GM18870 (cell line): ENCODE data around the gene UPK1B.
"Not testable (repeated sequence)": the region's sequence is repeated elsewhere in the genome, so short reads cannot be mapped to it uniquely, and the experiment has no call there.

Source experiments
- ATAC-seq: cut with Tn5 transposase; IDR thresholded peaks from one replicate; pipeline ENCODE4 v1.9.1; 2021; ENCODE audit warnings: moderate library complexity; ENCODE audit not compliant: unreplicated experiment

UPK1B gene

GRCh38 chr3:119221779-119222320 is 48.5 kb downstream of the UPK1B start:
- ATAC-seq: no peak

- no peak for ATAC-seq
Measured at GRCh38 chr3:119222391-119222790, 49.0 kb downstream of the UPK1B start.

DNA sequence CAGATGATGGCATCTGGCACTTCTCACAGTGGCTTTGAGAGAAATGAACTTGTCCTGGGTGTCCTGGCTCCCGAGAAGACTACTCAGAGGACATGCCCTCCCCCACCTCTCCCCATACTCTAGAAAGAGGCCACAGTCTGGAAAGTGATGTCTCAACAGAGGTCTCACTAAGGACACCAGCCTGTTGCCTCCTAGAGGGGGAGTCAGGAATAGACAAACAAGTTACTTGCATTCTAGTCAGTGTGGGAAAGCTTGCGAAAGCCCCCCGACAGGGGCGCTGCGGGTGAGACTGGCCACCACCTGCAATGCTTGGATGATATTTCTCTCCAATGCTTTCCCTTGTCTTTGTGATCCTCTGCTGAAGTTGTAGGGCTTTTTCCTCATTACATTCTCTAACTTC is 50.1 kb downstream of the UPK1B start:
- ATAC-seq: no peak

DNA sequence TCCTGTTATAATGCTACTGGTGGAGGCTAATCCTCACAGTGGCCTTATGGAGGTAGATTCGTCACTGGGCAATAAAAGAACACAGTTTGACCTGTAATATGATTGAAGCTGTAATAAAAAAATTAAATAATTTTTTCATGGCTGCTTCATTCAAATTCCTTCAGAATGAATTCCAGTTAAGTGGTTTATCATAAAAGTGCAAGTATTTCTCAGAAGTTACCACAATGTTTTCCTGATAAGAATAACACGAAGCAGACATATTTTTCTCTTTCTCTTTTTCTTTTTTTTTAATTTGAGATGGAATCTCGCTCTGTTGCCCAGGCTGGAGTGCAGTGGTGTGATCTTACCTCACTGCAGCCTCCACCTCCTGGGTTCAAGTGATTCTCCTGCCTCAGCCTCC is 51.7 kb downstream of the UPK1B start:
- no peak for ATAC-seq

- no peak for ATAC-seq
Measured at GRCh38 chr3:119227070-119227850, 53.9 kb downstream of the UPK1B start.

DNA sequence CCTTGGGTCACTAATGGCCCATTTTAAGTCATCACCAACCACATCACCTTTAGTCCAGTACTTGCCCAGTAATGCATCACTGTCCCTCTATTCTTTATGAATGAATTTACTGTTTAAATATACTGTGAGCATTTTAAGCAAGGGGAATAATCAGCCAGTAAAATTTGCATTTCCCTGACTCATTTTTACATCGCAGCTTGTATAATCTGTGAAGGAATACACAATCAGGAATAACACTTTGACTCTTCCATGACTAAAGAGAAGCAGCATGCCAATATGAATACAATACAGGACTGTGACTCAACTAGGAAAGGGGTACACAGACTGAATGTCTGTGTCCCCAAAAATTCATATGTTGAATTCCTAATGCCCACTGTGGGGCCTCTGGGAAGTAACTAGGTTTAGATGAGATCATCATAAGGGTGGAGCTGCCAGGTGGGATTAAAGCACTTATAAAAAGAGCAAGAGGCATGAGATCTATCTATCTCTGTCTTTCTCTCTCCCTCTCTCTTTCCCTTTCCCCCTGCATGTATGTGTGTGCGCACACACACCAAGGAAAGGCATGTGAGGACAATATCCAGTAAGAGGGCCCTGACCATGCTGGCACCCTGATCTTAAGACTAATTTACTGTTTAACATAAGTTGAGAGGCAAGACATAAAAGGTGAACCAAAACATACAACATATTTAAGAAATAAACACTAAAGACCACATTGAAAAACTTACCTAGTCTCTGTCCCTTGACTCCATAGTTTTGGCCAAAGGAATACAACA is 55.2 kb downstream of the UPK1B start:
- no peak for ATAC-seq

GRCh38 chr3:119229190-119229589 is 55.8 kb downstream of the UPK1B start:
- no peak for ATAC-seq

GRCh38 chr3:119230071-119230470 is 56.7 kb downstream of the UPK1B start:
- no peak for ATAC-seq

- ATAC-seq: no peak
Measured at GRCh38 chr3:119230745-119231144, 57.3 kb downstream of the UPK1B start.

- ATAC-seq: no peak
Measured at GRCh38 chr3:119234610-119235009, 61.2 kb downstream of the UPK1B start.

DNA sequence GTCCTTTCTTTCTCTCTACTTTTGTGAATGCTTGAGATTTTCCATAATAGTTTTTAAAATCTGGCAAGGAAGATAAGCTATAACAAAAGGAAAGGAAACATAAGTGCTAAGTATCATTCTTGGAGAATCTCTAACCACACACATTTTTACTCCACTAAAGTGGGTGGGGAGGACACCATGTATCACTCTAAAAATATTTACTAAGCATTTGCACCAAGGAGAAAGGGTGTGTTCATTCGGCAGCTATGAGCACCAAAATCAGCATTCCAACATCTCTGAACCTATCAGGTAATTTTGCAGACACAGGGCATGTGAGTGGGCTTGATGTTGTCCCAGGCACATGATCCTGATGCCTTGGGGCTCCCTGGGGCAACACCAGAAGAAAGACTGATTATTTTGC is 61.8 kb downstream of the UPK1B start:
- ATAC-seq: no peak

DNA sequence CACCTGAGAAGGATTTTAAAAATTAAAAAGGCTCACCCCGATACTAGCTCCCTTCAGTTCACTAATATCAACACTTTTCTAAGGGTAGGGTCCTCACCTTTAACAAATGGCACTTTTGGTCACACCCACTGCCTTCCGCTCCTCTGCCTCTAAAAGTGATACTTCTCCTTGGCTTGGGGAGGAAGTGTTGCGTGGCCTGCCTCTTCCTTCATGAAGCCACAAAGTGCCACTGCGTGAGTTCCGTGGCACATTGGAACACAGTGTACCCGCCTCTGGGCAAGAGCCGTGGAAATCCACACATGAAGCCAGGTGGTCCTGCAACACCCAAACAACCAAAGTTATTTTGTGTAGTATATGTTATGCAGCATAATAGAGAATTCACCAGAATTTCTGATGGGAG is 63.4 kb downstream of the UPK1B start:
- ATAC-seq: no peak

- ATAC-seq: no peak
Measured at GRCh38 chr3:119237299-119237698, 63.9 kb downstream of the UPK1B start.

GRCh38 chr3:119238363-119238762 is 65.0 kb downstream of the UPK1B start:
- ATAC-seq: no peak

- ATAC-seq: no peak
Measured at GRCh38 chr3:119239206-119239820, 65.9 kb downstream of the UPK1B start.

- ATAC-seq: peak; percentile 12
Measured at GRCh38 chr3:119240101-119240590, 66.7 kb downstream of the UPK1B start.

DNA sequence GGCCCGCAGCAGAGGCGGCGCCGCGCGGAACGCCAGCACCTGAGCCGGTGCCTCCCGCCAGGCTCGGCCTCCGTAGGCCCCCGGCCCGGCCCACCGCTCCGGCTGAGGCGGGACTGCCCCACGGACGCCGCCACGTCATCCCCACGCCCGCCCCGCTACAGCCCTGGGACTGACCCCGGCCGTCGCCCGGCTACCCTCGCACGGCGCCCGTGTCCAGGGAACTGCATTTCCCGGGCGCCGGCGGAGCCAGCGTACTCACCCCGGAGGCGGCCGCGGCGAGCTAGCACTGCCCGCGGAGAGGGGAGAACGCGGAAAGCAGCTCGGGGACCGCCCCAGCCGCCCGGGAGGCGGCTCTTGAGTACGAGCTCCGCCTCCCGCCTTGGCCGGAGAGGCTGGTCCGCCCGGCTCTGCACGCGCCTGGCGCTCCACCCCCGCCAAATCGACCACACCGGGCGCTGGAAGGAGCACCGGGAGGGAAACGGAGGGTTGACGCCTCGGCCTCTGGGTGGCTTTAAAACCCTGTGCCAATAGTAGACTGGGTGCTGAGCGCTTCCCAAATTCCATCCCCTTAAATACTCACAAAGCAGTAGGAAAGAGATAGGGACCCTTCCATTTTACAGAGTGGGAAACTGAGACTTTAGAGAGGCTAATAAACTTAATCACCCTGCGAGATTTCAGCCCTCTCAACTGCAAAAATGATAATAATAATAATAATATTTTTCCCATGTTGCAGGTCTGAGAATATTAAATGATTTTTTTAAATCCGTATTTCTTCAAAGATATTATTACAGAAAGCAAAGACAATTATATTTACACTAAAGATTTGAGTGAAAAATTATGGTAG is 67.4 kb downstream of the UPK1B start, which contains the start of gene B4GALT4:
Gene B4GALT4, minus strand, starts transcription at position 288 of the 844 bp plus-strand sequence. CDS start 10,779 bp downstream, outside the sequence.
- peak; percentile 60 for ATAC-seq

DNA sequence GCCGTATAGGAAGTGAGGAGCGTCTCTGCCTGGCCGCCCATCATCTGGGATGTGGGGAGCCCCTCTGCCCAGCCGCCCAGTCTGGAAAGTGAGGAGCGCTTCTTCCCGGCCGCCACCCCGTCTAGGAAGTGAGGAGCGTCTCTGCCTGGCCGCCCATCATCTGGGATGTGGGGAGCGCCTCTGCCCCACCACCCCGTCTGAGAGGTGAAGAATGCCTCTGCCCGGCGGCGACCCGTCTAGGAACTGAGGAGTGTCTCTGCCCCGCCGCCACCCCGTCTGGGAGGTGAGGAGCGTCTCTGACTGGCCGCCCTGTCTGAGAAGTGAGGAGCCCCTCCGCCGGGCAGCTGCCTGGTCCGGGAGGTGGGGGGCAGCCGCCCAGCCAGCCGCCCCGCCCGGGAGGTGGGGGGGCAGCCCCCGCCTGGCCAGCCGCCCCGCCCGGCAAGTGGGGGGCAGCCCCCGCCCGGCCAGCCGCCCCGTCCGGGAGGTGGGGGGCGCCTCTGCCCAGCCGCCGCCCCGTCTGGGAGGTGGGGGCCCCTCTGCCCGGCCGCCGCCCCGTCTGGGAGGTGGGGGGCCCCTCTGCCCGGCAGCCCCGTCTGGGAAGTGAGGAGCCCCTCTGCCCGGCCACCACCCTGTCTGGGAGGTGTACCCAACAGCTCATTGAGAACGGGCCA is 69.1 kb downstream of the UPK1B start:
- ATAC-seq: not testable (repeated sequence)

DNA sequence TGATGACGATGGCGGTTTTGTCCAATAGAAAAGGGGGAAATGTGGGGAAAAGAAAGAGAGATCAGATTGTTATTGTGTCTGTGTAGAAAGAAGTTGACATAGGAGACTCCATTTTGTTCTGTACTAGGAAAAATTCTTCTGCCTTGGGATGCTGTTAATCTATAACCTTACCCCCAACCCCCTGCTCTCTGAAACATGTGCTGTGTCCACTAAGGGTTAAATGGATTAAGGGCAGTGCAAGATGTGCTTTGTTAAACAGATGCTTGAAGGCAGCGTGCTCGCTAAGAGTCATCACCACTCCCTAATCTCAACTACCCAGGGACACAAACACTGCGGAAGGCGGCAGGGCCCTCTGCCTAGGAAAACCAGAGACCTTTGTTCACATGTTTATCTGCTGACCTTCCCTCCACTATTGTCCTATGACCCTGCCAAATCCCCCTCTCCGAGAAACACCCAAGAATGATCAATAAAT is 69.7 kb downstream of the UPK1B start:
- not testable (repeated sequence) for ATAC-seq

DNA sequence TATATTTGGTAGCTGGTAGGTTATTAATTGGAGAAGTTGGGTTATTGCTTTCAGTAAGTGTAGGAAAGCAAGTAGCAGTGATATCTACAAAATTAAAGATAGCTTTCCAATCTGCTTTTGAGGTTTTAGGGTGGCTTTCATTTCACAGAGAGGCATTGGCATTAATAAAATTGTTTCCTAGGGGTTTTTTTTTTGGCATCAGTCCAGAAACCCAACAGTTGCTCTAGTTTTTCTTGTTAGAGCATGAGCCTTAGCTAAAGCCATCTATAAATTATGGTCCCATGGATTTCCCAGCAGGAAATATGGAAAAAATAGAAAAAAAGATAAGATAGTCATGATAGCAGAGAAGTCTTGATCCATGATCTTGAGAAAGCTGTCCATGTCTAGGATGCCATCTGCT is 70.3 kb downstream of the UPK1B start:
- no peak for ATAC-seq
